HUES64 (cell line): Measurements from ENCODE around the gene SLC6A8.

Source experiments
- H3K27ac ChIP-seq: 2 replicates; pipeline ENCODE4 v1.7.0; 2013; ENCODE audit warnings: low read depth, low read length, inconsistent platforms
- H3K27me3 ChIP-seq: 2 replicates; pipeline ENCODE4 v1.6.1; 2013; ENCODE audit warnings: mild to moderate bottlenecking, low read length; ENCODE audit not compliant: insufficient read depth
- H3K36me3 ChIP-seq: 2 replicates; pipeline ENCODE4 v1.6.1; 2013; ENCODE audit warnings: mild to moderate bottlenecking, low read length; ENCODE audit not compliant: insufficient read depth
- H3K4me1 ChIP-seq: 2 replicates; pipeline ENCODE4 v1.6.1; 2013; ENCODE audit warnings: mild to moderate bottlenecking, low read length, moderate library complexity; ENCODE audit not compliant: insufficient read depth
- H3K4me3 ChIP-seq: 2 replicates; pipeline ENCODE4 v1.5.1; 2013; ENCODE audit warnings: mild to moderate bottlenecking, low read length, moderate library complexity
- H3K9ac ChIP-seq: 2 replicates; pipeline ENCODE4 v1.6.1; 2013; ENCODE audit warnings: mild to moderate bottlenecking, low read depth, low read length
- H3K9me3 ChIP-seq: 2 replicates; pipeline ENCODE4 v1.6.1; 2013; ENCODE audit warnings: low read depth, low read length; ENCODE audit not compliant: insufficient read depth
- WGBS: fragments of 150-250, 120-280 bp; methylation state at CpG from one replicate; pipeline ENCODE4 v1.1.7; 2013; ENCODE audit warnings: missing lambda C conversion rate; 5-methylcytosine and 5-hydroxymethylcytosine counted together

SLC6A8 gene

DNA sequence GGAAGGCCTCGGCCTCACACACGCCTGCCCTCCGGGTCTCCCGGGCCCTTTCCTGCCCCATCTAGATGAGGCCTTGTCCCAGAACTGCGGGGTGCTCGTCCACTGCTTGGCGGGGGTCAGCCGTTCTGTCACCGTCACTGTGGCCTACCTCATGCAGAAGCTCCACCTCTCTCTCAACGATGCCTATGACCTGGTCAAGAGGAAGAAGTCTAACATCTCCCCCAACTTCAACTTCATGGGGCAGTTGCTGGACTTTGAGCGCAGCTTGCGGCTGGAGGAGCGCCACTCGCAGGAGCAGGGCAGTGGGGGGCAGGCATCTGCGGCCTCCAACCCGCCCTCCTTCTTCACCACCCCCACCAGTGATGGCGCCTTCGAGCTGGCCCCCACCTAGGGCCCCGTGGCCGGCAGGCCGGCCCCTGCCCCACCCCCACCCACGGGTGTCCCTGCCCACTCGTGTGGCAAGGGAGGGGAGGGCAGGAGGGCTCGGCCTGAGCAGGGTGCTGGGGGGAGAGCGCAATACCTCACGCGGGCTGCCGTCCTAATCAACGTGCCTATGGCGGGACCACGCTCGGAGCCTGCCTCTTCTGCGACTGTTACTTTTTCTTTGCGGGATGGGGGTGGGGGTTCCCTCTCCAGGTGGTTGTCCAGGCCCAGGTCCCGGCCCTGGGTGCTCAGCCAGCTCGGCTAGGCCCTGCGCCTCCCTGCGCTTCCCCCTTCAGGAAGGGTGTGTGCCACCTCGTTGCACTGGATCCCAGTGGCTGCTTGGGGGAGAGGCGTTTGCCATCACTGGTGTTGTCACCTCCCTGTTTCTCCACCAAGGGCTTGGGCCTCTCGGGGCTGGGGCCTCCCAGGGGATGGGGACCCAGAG lies 37.6 kb upstream of the SLC6A8 start:
- Histone ChIP-seq H3K27me3 (peaks cover 43% of the 10 kb centered on the region), H3K9me3 (no peaks in the 10 kb centered on the region), H3K4me3 (no peak overlapping the region), H3K9ac (no peak overlapping the region), H3K36me3 (no peaks in the 10 kb centered on the region), H3K4me1 (no peaks in the 10 kb centered on the region), H3K27ac (no peak overlapping the region)
- 70% methylated on average over 35 of the region's 41 CpGs for WGBS

DNA sequence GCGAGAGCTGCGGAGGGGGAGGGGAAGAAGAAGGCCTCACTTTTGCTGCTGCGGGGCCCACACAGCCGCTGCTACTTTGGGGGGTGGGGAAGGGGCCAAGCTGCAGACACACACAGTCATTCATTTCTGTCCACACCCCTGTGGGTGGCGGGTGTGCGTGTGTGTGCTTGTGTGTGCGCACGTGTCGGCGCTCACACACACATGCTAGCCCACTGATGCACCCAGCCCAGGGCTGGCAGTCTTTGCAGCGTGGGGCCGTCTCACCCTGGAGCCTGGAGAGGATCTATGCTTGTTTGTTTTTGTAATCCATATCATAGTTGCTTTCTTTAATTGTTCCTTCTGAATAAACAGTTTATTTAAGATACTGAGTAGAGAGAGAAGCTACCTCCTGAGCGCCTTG lies 36.8 kb upstream of the SLC6A8 start:
- Histone ChIP-seq H3K27me3 (peaks cover 35% of the 10 kb centered on the region), H3K4me3 (no peak overlapping the region), H3K9me3 (no peaks in the 10 kb centered on the region), H3K36me3 (no peaks in the 10 kb centered on the region), H3K27ac (no peak overlapping the region), H3K4me1 (no peaks in the 10 kb centered on the region), H3K9ac (no peak overlapping the region)
- 98% methylated on average over 11 of the region's 13 CpGs for WGBS

DNA sequence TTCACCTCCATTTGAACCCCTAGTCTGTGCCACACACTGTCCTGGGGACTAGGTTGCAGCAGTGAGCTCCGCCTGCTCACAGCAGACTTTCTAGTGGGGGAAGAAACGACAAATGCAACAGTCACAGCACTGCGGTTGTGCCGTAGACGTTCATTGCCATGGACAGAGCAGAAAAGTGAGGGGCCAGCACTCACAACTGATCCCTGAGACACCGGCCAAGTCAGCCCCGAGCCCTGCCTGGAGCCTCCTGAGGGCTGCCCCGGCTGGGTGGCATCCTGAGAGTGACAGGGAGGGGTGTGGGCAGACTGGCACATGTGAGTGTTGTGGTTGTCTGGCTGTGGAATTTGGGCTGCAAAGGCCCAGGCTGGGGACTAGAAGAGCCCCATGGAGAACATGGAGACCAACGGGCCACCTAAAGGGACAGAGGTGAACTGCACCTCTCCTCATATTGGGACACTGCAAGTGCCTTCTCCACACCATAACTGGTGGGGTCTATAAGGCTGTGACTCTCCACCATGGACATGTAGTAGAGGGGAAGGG lies 36.1 kb upstream of the SLC6A8 start:
- H3K4me3 ChIP-seq = no peak overlapping the region
- H3K9me3 ChIP-seq = no peaks in the 10 kb centered on the region
- H3K27me3 ChIP-seq = peaks cover 28% of the 10 kb centered on the region
- no peaks in the 10 kb centered on the region for H3K36me3 ChIP-seq
- H3K9ac ChIP-seq = no peak overlapping the region
- no peaks in the 10 kb centered on the region for H3K4me1 ChIP-seq
- H3K27ac ChIP-seq = no peak overlapping the region
- WGBS = 86% methylated on average over 9 of the region's 9 CpGs

DNA sequence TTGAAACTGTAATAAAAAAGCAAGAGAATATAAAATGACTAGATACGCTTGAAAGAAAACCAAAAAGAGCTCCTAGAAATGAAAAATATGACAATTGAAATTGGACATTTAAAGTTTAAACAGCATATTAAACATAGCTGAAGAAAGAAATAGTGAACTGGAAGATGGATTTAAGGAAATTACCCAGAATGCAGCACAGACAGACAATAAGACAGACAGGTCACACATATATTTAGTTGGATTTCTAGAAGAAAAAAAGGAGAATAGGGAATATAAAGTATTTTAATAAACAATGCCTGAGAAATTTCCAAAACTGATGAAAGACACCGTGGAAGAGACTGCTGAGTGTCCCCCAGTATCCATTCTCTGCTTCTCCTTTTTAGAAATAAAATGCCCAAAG lies 34.2 kb upstream of the SLC6A8 start:
- H3K27me3 ChIP-seq = peaks cover 9% of the 10 kb centered on the region
- 95% methylated on average over 1 of the region's 2 CpGs for WGBS
- no peak overlapping the region for H3K27ac ChIP-seq
- no peaks in the 10 kb centered on the region for H3K4me1 ChIP-seq
- no peak overlapping the region for H3K4me3 ChIP-seq
- no peak overlapping the region for H3K9ac ChIP-seq
- H3K36me3 ChIP-seq = no peaks in the 10 kb centered on the region
- no peaks in the 10 kb centered on the region for H3K9me3 ChIP-seq

DNA sequence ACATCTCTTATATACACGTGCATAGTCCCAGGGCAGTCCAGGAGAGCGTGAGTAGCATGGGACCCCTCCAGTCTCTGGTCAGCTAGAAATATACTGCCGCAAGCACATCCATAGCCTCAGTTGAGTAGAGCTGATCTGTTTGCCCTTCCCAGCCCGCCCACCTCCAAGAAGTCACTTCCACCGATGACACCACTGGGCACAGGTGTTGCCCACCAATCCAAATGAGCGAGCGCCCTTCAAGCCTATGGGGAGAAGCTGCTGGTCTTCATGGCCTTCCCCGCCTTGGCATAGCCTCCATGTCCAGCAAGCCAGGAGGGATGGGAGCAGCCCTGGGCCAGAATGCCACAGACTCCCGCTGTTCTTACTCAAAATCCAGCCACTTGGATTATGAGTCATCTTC lies 30.6 kb upstream of the SLC6A8 start:
- H3K9me3 ChIP-seq = no peaks in the 10 kb centered on the region
- H3K4me3 ChIP-seq = no peak overlapping the region
- H3K27ac ChIP-seq = no peak overlapping the region
- H3K9ac ChIP-seq = no peak overlapping the region
- H3K4me1 ChIP-seq = no peaks in the 10 kb centered on the region
- H3K36me3 ChIP-seq = no peaks in the 10 kb centered on the region
- H3K27me3 ChIP-seq = peaks cover 13% of the 10 kb centered on the region
- WGBS = 94% methylated on average over 9 of the region's 9 CpGs

DNA sequence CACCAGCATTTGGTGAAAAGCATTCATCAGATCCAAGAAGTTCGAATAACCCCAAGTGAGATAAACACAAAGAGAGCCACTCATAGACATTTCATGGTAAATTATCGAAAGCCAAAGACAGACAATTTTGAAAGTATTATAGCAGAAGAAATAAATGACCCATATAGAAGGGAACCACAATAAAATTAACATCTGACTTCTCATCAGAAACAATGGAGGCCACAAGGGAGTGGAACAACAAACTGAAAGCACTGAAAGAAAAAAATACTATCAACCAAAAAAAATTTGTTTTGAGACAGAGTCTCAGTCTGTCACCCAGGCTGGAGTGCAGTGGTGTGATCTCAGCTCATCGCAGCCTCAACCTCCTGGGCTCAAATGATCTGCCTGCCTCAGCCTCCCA lies 28.5 kb upstream of the SLC6A8 start:
- Histone ChIP-seq H3K9me3 (no peaks in the 10 kb centered on the region), H3K27ac (no peak overlapping the region), H3K4me3 (no peak overlapping the region), H3K36me3 (no peaks in the 10 kb centered on the region), H3K9ac (no peak overlapping the region), H3K27me3 (peaks cover 21% of the 10 kb centered on the region), H3K4me1 (no peaks in the 10 kb centered on the region)
- 96% methylated on average over 2 of the region's 3 CpGs for WGBS

DNA sequence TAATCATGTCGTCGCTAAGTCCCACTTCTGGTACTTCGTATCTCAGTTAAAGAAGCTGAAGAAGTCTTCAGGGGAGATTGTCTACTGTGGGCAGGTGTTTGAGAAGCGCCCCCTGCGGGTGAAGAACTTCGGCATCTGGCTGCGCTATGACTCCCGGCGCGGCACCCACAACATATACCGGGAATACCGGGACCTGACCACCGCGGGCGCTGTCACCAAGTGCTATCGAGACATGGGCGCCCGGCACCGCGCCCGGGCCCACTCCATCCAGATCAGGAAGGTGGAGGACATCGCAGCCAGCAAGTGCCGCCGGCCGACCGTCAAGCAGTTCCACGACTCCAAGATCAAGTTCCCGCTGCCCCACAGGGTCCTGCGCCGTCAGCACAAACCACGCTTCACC lies 25.5 kb upstream of the SLC6A8 start:
- H3K9me3 ChIP-seq = no peaks in the 10 kb centered on the region
- WGBS = 6% methylated on average over 31 of the region's 31 CpGs
- peak overlapping the region; percentile 19; the same call in 1 of the 2 replicates for H3K4me3 ChIP-seq
- H3K4me1 ChIP-seq = no peaks in the 10 kb centered on the region
- no peak overlapping the region for H3K9ac ChIP-seq
- peaks cover 24% of the 10 kb centered on the region for H3K27me3 ChIP-seq
- no peaks in the 10 kb centered on the region for H3K36me3 ChIP-seq
- no peak overlapping the region for H3K27ac ChIP-seq

DNA sequence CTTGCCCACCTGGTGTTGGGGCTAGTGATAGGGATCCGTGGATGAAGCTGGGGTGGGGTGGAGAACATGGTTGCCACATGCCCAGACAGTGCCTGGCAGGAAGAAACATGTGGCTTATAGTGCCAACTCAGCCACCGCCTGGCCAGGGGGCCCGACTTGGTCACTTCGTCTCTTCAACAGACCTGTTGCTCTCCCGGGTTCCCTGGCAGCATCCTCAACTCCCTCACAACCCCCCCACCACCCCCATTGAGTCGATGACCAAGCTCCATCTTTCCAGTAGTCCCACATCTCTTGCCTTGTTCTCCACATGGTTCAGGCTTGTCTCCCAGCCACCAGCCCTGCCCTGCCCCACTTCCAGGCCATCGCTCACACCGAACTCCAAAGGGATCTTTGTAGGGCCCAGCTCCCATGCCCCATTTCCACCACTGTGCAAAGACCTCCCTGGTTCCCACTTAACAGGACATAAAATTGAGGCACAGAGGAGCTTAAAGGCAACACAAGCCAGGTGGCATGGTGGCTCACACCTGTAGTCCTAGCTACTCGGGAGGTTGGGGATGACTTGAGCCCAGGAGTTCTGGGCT lies 21.9 kb upstream of the SLC6A8 start:
- Histone ChIP-seq H3K27ac (no peak overlapping the region), H3K9me3 (no peaks in the 10 kb centered on the region), H3K4me1 (no peaks in the 10 kb centered on the region), H3K9ac (no peak overlapping the region), H3K27me3 (peaks cover 24% of the 10 kb centered on the region), H3K36me3 (no peaks in the 10 kb centered on the region), H3K4me3 (no peak overlapping the region)
- 83% methylated on average over 9 of the region's 9 CpGs for whole genome bisulfite sequencing

DNA sequence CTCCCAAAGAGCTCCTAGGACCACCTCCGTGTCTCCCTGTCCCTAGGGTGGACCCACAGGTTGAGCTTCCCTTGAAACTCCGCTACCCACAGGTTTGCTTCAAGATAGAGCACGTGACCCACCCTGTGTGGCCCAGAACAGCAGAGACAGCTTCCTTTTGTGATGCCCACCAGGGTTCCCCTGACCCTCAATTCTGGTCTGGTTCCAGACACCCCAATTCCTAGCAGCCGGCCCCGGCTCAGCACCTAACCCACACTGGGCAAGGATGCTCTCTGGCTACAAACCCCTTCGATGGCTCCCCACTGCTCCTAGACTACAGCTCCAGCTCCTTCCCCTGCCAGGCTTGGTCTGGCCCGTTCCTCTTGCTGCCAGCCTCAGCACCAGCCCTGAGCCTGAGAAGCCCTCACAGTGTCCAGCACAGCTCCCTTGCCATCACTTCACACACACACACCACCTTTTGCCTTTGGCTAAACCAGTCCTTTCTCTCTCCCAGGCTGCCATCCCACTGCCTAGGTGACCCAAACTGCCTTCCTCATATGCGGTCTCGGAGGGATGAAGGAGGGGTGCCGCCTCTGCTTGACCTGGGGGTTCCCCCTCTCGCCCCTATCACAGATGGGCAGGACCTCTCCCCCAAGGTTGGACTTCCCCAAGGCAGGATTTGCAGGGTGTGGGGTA lies 20.3 kb upstream of the SLC6A8 start:
- Histone ChIP-seq H3K36me3 (no peaks in the 10 kb centered on the region), H3K27ac (no peak overlapping the region), H3K9ac (no peak overlapping the region), H3K4me3 (peak overlapping the region; percentile 51), H3K27me3 (peaks cover 12% of the 10 kb centered on the region), H3K9me3 (no peaks in the 10 kb centered on the region), H3K4me1 (no peaks in the 10 kb centered on the region)
- WGBS = 86% methylated on average over 9 of the region's 11 CpGs

DNA sequence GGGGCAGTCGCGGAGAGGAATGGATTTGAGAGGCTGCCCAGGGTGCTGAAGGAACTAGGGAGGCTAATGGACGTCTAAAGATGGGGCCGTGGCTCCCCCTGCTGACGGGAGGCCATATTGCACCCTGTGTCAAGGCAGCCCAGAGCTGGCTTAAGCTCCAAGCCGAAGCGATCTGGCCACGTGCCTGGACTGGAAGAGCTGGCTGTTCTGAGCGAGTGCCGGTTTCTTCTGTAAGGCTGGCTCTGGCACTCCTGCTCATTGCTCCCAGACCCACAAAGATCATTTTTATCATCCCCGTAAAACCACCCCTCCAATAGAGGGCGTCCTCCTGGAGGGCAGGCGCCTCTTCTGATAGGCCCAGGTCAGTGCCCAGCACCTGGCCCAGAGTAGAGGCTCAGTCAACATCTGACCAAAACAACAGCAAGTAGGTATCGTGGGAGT lies 19.8 kb upstream of the SLC6A8 start:
- Histone ChIP-seq H3K4me1 (no peaks in the 10 kb centered on the region), H3K27ac (no peak overlapping the region), H3K4me3 (peak overlapping the region; percentile 51), H3K36me3 (no peaks in the 10 kb centered on the region), H3K9me3 (no peaks in the 10 kb centered on the region), H3K9ac (no peak overlapping the region), H3K27me3 (peaks cover 14% of the 10 kb centered on the region)
- 33% methylated on average over 14 of the region's 14 CpGs for WGBS
